GM23338 (cell line): Measurements from ENCODE around the gene FGGY. TPM values are rescaled to one million over a fixed set of nuclear protein-coding genes. Genes with fewer than 3 reads are reported as not detected.
"Not testable (repeated sequence)": the region's sequence is repeated elsewhere in the genome, so short reads cannot be mapped to it uniquely, and the experiment has no call there.

Experiments used
- ATAC-seq: fragments of 200-7000 bp; cut with Tn5 transposase; 3 replicates; pipeline ENCODE4 v1.9.1; 2020
- DNase-seq: peaks from one replicate; pipeline ENCODE4 v3.0.0-alpha.2; 2015; ENCODE audit warnings: low spot score
- H2AFZ ChIP-seq: fragments of 200-600 bp; sonication (generic); 2 replicates; pipeline ENCODE4 v1.8.0; 2016; ENCODE audit warnings: antibody characterized with exemption, mild to moderate bottlenecking, moderate library complexity
- H3F3A ChIP-seq: fragments of 200-600 bp; sonication (generic); replicated peaks from 2 replicates; pipeline ENCODE4 v1.8.0; 2017; ENCODE audit warnings: antibody characterized with exemption, mixed run types, low read depth
- H3K27ac ChIP-seq: fragments of 200-600 bp; sonication (generic); 2 replicates; pipeline ENCODE4 v1.6.1; 2016; ENCODE audit warnings: low read depth
- H3K27me3 ChIP-seq: fragments of 200-600 bp; sonication (generic); 2 replicates; pipeline ENCODE4 v1.8.0; 2016; ENCODE audit warnings: mild to moderate bottlenecking, mixed run types, moderate library complexity; ENCODE audit not compliant: insufficient read depth
- H3K36me3 ChIP-seq: fragments of 200-600 bp; sonication (generic); 2 replicates; pipeline ENCODE4 v1.8.0; 2016; ENCODE audit warnings: mild to moderate bottlenecking; ENCODE audit not compliant: insufficient read depth
- H3K4me1 ChIP-seq: fragments of 200-600 bp; sonication (generic); 2 replicates; pipeline ENCODE4 v1.8.0; 2016; ENCODE audit warnings: mild to moderate bottlenecking, moderate library complexity; ENCODE audit not compliant: insufficient read depth
- H3K4me2 ChIP-seq: fragments of 200-600 bp; sonication (generic); 2 replicates; pipeline ENCODE4 v1.7.1; 2017; ENCODE audit warnings: mixed run types
- H3K4me3 ChIP-seq: fragments of 200-600 bp; sonication (generic); 2 replicates; pipeline ENCODE4 v1.6.1; 2016; ENCODE audit warnings: mixed run types
- H3K79me2 ChIP-seq: fragments of 200-600 bp; sonication (generic); replicated peaks from 2 replicates; pipeline ENCODE4 v1.8.0; 2017; ENCODE audit warnings: mild to moderate bottlenecking; ENCODE audit not compliant: insufficient read depth
- H3K9me2 ChIP-seq: fragments of 200-600 bp; sonication (generic); 2 replicates; pipeline ENCODE4 v1.8.0; 2017; ENCODE audit not compliant: insufficient read depth
- H4K20me1 ChIP-seq: fragments of 200-600 bp; sonication (generic); replicated peaks from 2 replicates; pipeline ENCODE4 v1.8.0; 2017; ENCODE audit warnings: mild to moderate bottlenecking; ENCODE audit not compliant: insufficient read depth
- H3K27ac Mint-ChIP-seq: 2 replicates; pipeline ENCODE4 v1.8.0; 2020; ENCODE audit warnings: inconsistent platforms, mild to moderate bottlenecking, moderate library complexity, mixed read lengths
- H3K27me3 Mint-ChIP-seq: 3 replicates; pipeline ENCODE4 v1.8.0; 2022; ENCODE audit warnings: low read depth, mild to moderate bottlenecking, moderate library complexity, mixed read lengths, inconsistent platforms; ENCODE audit not compliant: insufficient read depth, poor library complexity
- H3K36me3 Mint-ChIP-seq: 3 replicates; pipeline ENCODE4 v1.8.0; 2021; ENCODE audit warnings: low read depth, mild to moderate bottlenecking, inconsistent platforms, moderate library complexity, mixed read lengths
- H3K4me1 Mint-ChIP-seq: 3 replicates; pipeline ENCODE4 v1.8.0; 2020; ENCODE audit warnings: mild to moderate bottlenecking, inconsistent platforms, mixed read lengths
- H3K4me3 Mint-ChIP-seq: 3 replicates; pipeline ENCODE4 v1.8.0; 2021; ENCODE audit warnings: moderate library complexity, mild to moderate bottlenecking, inconsistent platforms, mixed read lengths
- H3K9me3 Mint-ChIP-seq: 3 replicates; pipeline ENCODE4 v1.8.0; 2020; ENCODE audit warnings: moderate library complexity, mild to moderate bottlenecking, inconsistent platforms, mixed read lengths
- CREB1 ChIP-seq: fragments of 250-450 bp; sonication (Bioruptor Pico); IDR thresholded peaks from 2 replicates; pipeline ENCODE4 v1.5.0; 2020; ENCODE audit warnings: low read depth, mild to moderate bottlenecking, moderate library complexity
- EZH2 ChIP-seq: fragments of 200-600 bp; sonication (generic); IDR thresholded peaks from one replicate; pipeline ENCODE4 v1.8.0; 2017; ENCODE audit warnings: antibody characterized with exemption, mild to moderate bottlenecking, low read depth; ENCODE audit not compliant: unreplicated experiment
- EZH2phosphoT487 ChIP-seq: fragments of 200-600 bp; sonication (generic); IDR thresholded peaks from one replicate; pipeline ENCODE4 v1.8.1; 2018; ENCODE audit warnings: antibody characterized with exemption; ENCODE audit not compliant: unreplicated experiment
- JUNB ChIP-seq: IDR thresholded peaks from one replicate; pipeline ENCODE4 v1.6.1; 2016; ENCODE audit warnings: antibody characterized with exemption; ENCODE audit not compliant: unreplicated experiment
- NANOG ChIP-seq: IDR thresholded peaks from 2 replicates; pipeline ENCODE4 v1.6.1; 2016; ENCODE audit warnings: antibody characterized with exemption, borderline replicate concordance
- POLR2AphosphoS5 ChIP-seq: IDR thresholded peaks from 2 replicates; pipeline ENCODE4 v1.6.1; 2016; ENCODE audit warnings: antibody characterized with exemption, low read depth
- STAT1 ChIP-seq: IDR thresholded peaks from one replicate; pipeline ENCODE4 v1.6.1; 2016; ENCODE audit warnings: antibody characterized with exemption; ENCODE audit not compliant: unreplicated experiment
- polyA plus RNA-seq: library from polyadenylated mRNA; unstranded; fragments of >200 nt; fragmentation: Nextera tagmentation; extraction: Ambion mirVana; gene quantifications from 2 replicates; pipeline ENCODE4 v1.2.1, GENCODE V29; 2016
- total RNA-seq: library from RNA; depleted of rRNA; stranded (reverse); fragments of >200 nt; shearing (Covaris generic); gene quantifications from 2 replicates; pipeline ENCODE4 v1.2.3, GENCODE V29; 2014
- TF ChIP-seq, protein P1 (sequence below), 2 experiments: fragments of 200-600 bp in 1 of 2; sonication (generic) in 1 of 2; conservative IDR thresholded peaks; 2 replicates each; pipeline versions ENCODE4 v1.5.1 to v1.6.1; 2016 to 2017; ENCODE audit warnings: antibody characterized with exemption in 2 of 2, low read depth in 2 of 2, mild to moderate bottlenecking in 2 of 2, moderate library complexity in 1 of 2
- TF ChIP-seq, protein P2 (sequence below): fragments of 250-450 bp; sonication (Bioruptor Pico); IDR thresholded peaks from 2 replicates; pipeline ENCODE4 v1.5.0; 2020; ENCODE audit warnings: mild to moderate bottlenecking, moderate library complexity

FGGY gene
- total and polyA plus RNA-seq, 2 experiments from 2014 or later, result 10.9 to 21.4 TPM

DNA sequence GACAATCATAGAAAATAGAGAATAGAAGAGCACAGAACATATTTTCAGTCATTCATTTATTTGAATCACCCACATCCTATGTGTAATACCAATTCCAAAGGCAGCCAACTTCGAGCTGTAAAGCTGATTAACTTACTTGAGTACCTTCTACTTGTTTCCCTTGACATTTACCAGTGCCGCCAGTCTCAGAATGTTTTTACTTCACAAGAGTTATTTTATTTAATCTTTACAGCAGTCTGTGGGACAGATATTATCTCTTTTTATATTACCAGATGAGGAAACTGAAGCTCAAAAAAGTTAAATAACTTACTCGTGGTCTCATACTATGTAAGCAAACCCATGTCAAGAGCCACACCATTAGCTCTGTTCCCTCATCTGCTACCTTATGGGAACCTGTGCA is 56.6 kb downstream of the FGGY start (continued):
- TF ChIP-seq, protein P1, sequence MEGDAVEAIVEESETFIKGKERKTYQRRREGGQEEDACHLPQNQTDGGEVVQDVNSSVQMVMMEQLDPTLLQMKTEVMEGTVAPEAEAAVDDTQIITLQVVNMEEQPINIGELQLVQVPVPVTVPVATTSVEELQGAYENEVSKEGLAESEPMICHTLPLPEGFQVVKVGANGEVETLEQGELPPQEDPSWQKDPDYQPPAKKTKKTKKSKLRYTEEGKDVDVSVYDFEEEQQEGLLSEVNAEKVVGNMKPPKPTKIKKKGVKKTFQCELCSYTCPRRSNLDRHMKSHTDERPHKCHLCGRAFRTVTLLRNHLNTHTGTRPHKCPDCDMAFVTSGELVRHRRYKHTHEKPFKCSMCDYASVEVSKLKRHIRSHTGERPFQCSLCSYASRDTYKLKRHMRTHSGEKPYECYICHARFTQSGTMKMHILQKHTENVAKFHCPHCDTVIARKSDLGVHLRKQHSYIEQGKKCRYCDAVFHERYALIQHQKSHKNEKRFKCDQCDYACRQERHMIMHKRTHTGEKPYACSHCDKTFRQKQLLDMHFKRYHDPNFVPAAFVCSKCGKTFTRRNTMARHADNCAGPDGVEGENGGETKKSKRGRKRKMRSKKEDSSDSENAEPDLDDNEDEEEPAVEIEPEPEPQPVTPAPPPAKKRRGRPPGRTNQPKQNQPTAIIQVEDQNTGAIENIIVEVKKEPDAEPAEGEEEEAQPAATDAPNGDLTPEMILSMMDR (conservative IDR thresholded peaks at IDR 0.05; ENCODE audit: low read depth in 2 of 2), result no peak
- TF ChIP-seq EZH2 (no peak), CREB1 (no peak)

DNA sequence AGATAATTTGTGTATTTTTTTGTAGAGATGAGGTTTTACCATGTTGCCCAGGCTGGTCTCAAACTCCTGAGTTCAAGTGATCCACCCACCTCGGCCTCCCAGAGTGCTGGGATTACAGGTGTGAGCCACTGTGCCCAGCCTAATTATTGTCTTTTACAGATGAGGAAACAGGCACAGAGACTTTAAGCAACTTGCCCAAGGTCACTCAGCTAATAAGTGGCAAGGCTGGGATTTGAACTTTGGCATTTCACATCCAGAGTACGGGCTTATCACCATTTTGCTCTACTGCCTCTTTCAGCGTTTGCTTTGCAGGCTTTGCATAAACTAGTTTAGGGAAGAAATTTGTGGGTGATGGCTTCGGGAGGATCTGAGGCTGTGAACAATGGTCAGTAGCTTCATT is 57.3 kb downstream of the FGGY start:
- not testable (repeated sequence) for H4K20me1 ChIP-seq, H3K36me3 Mint-ChIP-seq
- 0 out of 2 replicates have a peak overlapping the region, but pooled peaks have one; percentile 14 for H3K27ac Mint-ChIP-seq

DNA sequence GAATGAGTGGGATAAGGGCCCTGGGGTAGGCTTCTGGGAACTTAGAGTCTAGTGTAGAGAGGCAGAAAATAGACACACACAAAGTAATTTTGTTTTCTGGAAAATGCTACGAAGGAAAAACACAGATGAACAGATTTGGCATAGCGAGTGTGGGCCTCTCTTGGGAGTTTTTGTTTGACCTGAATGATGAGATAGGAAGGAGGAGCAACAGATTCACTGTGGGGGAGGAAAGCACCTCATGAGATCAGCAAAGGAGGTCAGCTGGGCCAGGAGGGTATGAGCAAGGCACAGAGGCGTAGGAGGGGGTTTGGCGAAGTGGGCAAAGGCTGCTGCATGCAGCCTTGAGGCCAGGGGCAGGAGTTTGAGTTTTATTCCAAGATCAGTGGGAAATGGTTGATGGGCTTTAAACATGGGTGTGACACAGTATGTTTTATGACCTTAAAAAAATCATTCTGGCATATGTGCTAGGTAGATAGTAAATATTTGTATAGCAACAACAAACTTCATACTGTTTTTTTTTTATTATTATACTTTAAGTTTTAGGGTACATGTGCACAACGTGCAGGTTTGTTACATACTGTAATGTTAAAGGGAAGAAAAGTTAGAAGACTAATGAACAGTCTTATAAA is 57.9 kb downstream of the FGGY start:
- no peaks in the 10 kb centered on the region for H4K20me1 ChIP-seq
- no peak overlapping the region for H3K4me2 ChIP-seq
- ATAC-seq, result peak; percentile 38; the same call in 2 of the 3 replicates
- TF ChIP-seq STAT1, result no peak
- TF ChIP-seq POLR2AphosphoS5, result no peak
- TF ChIP-seq, protein P1 (conservative IDR thresholded peaks at IDR 0.05; ENCODE audit: low read depth in 2 of 2), result no peak
- TF ChIP-seq EZH2, result no peak
- no peak for TF ChIP-seq NANOG
- TF ChIP-seq JUNB, result no peak
- no peak for TF ChIP-seq EZH2phosphoT487
- TF ChIP-seq, protein P2, sequence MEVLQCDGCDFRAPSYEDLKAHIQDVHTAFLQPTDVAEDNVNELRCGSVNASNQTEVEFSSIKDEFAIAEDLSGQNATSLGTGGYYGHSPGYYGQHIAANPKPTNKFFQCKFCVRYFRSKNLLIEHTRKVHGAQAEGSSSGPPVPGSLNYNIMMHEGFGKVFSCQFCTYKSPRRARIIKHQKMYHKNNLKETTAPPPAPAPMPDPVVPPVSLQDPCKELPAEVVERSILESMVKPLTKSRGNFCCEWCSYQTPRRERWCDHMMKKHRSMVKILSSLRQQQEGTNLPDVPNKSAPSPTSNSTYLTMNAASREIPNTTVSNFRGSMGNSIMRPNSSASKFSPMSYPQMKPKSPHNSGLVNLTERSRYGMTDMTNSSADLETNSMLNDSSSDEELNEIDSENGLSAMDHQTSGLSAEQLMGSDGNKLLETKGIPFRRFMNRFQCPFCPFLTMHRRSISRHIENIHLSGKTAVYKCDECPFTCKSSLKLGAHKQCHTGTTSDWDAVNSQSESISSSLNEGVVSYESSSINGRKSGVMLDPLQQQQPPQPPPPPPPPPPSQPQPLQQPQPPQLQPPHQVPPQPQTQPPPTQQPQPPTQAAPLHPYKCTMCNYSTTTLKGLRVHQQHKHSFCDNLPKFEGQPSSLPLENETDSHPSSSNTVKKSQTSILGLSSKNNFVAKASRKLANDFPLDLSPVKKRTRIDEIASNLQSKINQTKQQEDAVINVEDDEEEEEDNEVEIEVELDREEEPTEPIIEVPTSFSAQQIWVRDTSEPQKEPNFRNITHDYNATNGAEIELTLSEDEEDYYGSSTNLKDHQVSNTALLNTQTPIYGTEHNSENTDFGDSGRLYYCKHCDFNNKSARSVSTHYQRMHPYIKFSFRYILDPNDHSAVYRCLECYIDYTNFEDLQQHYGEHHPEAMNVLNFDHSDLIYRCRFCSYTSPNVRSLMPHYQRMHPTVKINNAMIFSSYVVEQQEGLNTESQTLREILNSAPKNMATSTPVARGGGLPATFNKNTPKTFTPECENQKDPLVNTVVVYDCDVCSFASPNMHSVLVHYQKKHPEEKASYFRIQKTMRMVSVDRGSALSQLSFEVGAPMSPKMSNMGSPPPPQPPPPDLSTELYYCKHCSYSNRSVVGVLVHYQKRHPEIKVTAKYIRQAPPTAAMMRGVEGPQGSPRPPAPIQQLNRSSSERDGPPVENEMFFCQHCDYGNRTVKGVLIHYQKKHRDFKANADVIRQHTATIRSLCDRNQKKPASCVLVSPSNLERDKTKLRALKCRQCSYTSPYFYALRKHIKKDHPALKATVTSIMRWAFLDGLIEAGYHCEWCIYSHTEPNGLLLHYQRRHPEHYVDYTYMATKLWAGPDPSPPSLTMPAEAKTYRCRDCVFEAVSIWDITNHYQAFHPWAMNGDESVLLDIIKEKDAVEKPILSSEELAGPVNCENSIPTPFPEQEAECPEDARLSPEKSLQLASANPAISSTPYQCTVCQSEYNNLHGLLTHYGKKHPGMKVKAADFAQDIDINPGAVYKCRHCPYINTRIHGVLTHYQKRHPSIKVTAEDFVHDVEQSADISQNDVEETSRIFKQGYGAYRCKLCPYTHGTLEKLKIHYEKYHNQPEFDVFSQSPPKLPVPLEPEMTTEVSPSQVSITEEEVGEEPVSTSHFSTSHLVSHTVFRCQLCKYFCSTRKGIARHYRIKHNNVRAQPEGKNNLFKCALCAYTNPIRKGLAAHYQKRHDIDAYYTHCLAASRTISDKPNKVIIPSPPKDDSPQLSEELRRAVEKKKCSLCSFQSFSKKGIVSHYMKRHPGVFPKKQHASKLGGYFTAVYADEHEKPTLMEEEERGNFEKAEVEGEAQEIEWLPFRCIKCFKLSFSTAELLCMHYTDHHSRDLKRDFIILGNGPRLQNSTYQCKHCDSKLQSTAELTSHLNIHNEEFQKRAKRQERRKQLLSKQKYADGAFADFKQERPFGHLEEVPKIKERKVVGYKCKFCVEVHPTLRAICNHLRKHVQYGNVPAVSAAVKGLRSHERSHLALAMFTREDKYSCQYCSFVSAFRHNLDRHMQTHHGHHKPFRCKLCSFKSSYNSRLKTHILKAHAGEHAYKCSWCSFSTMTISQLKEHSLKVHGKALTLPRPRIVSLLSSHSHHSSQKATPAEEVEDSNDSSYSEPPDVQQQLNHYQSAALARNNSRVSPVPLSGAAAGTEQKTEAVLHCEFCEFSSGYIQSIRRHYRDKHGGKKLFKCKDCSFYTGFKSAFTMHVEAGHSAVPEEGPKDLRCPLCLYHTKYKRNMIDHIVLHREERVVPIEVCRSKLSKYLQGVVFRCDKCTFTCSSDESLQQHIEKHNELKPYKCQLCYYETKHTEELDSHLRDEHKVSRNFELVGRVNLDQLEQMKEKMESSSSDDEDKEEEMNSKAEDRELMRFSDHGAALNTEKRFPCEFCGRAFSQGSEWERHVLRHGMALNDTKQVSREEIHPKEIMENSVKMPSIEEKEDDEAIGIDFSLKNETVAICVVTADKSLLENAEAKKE (CRISPR knock-in tag), result no peak

More for the DNA sequence above, 57.3 kb downstream of the FGGY start:
- H3K4me1 ChIP-seq, H3K27me3 ChIP-seq, H3K4me1 Mint-ChIP-seq, H3K36me3 ChIP-seq, ATAC-seq, H2AFZ ChIP-seq, H3K9me2 ChIP-seq, H3K9me3 Mint-ChIP-seq, H3F3A ChIP-seq, H3K4me3 Mint-ChIP-seq, H3K4me2 ChIP-seq, H3K4me3 ChIP-seq, H3K27ac ChIP-seq, H3K79me2 ChIP-seq, H3K27me3 Mint-ChIP-seq, DNase-seq: not testable (repeated sequence)

More for the DNA sequence above, 57.9 kb downstream of the FGGY start:
- H3K79me2 ChIP-seq, result no peaks in the 10 kb centered on the region
- H3K4me3 ChIP-seq, result no peak overlapping the region
- peaks cover 1% of the 10 kb centered on the region for H3K27me3 Mint-ChIP-seq
- DNase-seq, result no peak
- H2AFZ ChIP-seq, result no peak overlapping the region
- no peaks in the 10 kb centered on the region for H3K4me1 ChIP-seq
- H3K4me3 Mint-ChIP-seq, result no peak overlapping the region
- H3K36me3 ChIP-seq, result no peaks in the 10 kb centered on the region
- H3K36me3 Mint-ChIP-seq, result no peaks in the 10 kb centered on the region
- no peaks in the 10 kb centered on the region for H3K9me3 Mint-ChIP-seq
- no peak overlapping the region for H3K27ac ChIP-seq
- H3F3A ChIP-seq, result no peaks in the 10 kb centered on the region
- peaks cover 2% of the 10 kb centered on the region; the same call in 1 of the 3 replicates for H3K4me1 Mint-ChIP-seq
- H3K9me2 ChIP-seq, result no peaks in the 10 kb centered on the region
- H3K27me3 ChIP-seq, result no peaks in the 10 kb centered on the region
- 0 out of 2 replicates have a peak overlapping the region, but pooled peaks have one; percentile 14 for H3K27ac Mint-ChIP-seq
